H1 (cell line): Measurements from ENCODE around the gene CD244. TPM values are rescaled to one million over a fixed set of nuclear protein-coding genes. Genes with fewer than 3 reads are reported as not detected.

ENCODE experiments used
- CTCF ChIA-PET: fragments of 300-600 bp; sonication (Branson Sonifier 250); formaldehyde crosslinking; loops from one replicate; lab custom pipeline; 2021; ENCODE audit not compliant: partially characterized antibody; lab: Charles Lee
- POLR2A ChIA-PET: fragments of 300-600 bp; sonication (Branson Sonifier 250); formaldehyde crosslinking; loops from one replicate; lab custom pipeline; 2021; ENCODE audit warnings: inconsistent platforms; ENCODE audit not compliant: partially characterized antibody; lab: Charles Lee
- DNase-seq, 2 experiments: peaks; one replicate each; pipeline versions ENCODE4 v3.0.0 to v3.0.0-alpha.2; 2010 to 2022; ENCODE audit warnings: low spot score in 2 of 2, low read depth in 1 of 2, mixed read lengths in 1 of 2
- FAIRE-seq: peaks from 2 replicates; lab custom pipeline; 2011; peaks lifted over from hg19 to GRCh38; lab: Jason Lieb, UNC
- H2AFZ ChIP-seq: 2 replicates; pipeline ENCODE4 v1.8.1; 2012; ENCODE audit warnings: low read length, inconsistent platforms
- H2AK5ac ChIP-seq: 2 replicates; pipeline ENCODE4 v1.6.1; 2013; ENCODE audit warnings: low read depth, low read length
- H2BK120ac ChIP-seq: replicated peaks from 2 replicates; pipeline ENCODE3; 2013; ENCODE audit warnings: low read depth, low read length, inconsistent platforms
- H2BK12ac ChIP-seq: 2 replicates; pipeline ENCODE4 v1.6.1; 2013; ENCODE audit warnings: low read depth, low read length
- H2BK15ac ChIP-seq: 2 replicates; pipeline ENCODE4 v1.6.1; 2013; ENCODE audit warnings: low read length
- H2BK20ac ChIP-seq: 2 replicates; pipeline ENCODE4 v1.6.1; 2013; ENCODE audit warnings: low read length
- H2BK5ac ChIP-seq: 2 replicates; pipeline ENCODE4 v1.6.1; 2013; ENCODE audit warnings: low read depth, low read length
- H3K14ac ChIP-seq: 2 replicates; pipeline ENCODE4 v1.6.1; 2013; ENCODE audit warnings: inconsistent platforms; ENCODE audit not compliant: insufficient read length
- H3K18ac ChIP-seq: 2 replicates; pipeline ENCODE4 v1.6.1; 2013; ENCODE audit warnings: low read length; ENCODE audit errors: extremely low read depth
- H3K23ac ChIP-seq: 2 replicates; pipeline ENCODE4 v1.6.1; 2013; ENCODE audit warnings: inconsistent platforms; ENCODE audit not compliant: insufficient read length
- H3K23me2 ChIP-seq: 2 replicates; pipeline ENCODE4 v1.6.1; 2013; ENCODE audit warnings: low read depth, low read length
- H3K27ac ChIP-seq: 2 replicates; pipeline ENCODE4 v1.6.1; 2011; ENCODE audit warnings: low read depth, low read length, inconsistent platforms
- H3K27me3 ChIP-seq, 4 experiments: replicated peaks in 1 of 4; 1 replicate in 1 of 4; 2 replicates in 3 of 4; pipeline versions ENCODE4 v1.6.1 to v1.8.1; 2011 to 2013; ENCODE audit warnings: low read length in 3 of 4, mild to moderate bottlenecking in 3 of 4, inconsistent platforms in 2 of 4, mixed read lengths in 2 of 4, moderate library complexity in 1 of 4; ENCODE audit not compliant: control insufficient read depth in 3 of 4, insufficient read depth in 3 of 4; ENCODE audit errors: extremely low read depth in 1 of 4
- H3K36me3 ChIP-seq, 4 experiments: 2 replicates each; pipeline versions ENCODE4 v1.6.1 to v1.8.1; 2011 to 2013; ENCODE audit warnings: mild to moderate bottlenecking in 4 of 4, low read length in 3 of 4, moderate library complexity in 2 of 4, control low read depth in 1 of 4, inconsistent platforms in 1 of 4; ENCODE audit not compliant: insufficient read depth in 4 of 4, control insufficient read depth in 2 of 4
- H3K4ac ChIP-seq: replicated peaks from 2 replicates; pipeline ENCODE3; 2013; ENCODE audit warnings: low read length, low read depth, mixed read lengths, inconsistent platforms; ENCODE audit not compliant: insufficient read length
- H3K4me1 ChIP-seq, 4 experiments: replicated peaks in 1 of 4; 1 replicate in 1 of 4; 2 replicates in 3 of 4; pipeline versions ENCODE4 v1.6.1 to v1.8.1; 2011 to 2013; ENCODE audit warnings: low read length in 3 of 4, inconsistent platforms in 2 of 4, mixed read lengths in 1 of 4; ENCODE audit not compliant: insufficient read depth in 4 of 4, control insufficient read depth in 3 of 4
- H3K4me2 ChIP-seq, 2 experiments: 2 replicates each; pipeline versions ENCODE4 v1.6.1 to v1.8.1; 2011 to 2013; ENCODE audit warnings: low read depth in 2 of 2, low read length in 2 of 2, control low read depth in 1 of 2, inconsistent platforms in 1 of 2, mild to moderate bottlenecking in 1 of 2; ENCODE audit not compliant: insufficient read depth in 1 of 2
- H3K4me3 ChIP-seq, 4 experiments: fragments of 200-600, 300-600 bp in 1 of 4; sonication (generic), shearing (Covaris generic), sonication (Bioruptor Twin) in 1 of 4; 2 replicates each; pipeline versions ENCODE4 v1.5.1 to v1.8.1; 2011 to 2016; ENCODE audit warnings: low read length in 4 of 4, low read depth in 3 of 4, control low read depth in 2 of 4, inconsistent platforms in 2 of 4, mild to moderate bottlenecking in 2 of 4, mixed read lengths in 1 of 4, moderate library complexity in 1 of 4; ENCODE audit not compliant: insufficient read depth in 2 of 4; ENCODE audit errors: extremely low read depth in 1 of 4
- H3K56ac ChIP-seq: replicated peaks from 2 replicates; pipeline ENCODE3; 2013; ENCODE audit warnings: low read depth, mild to moderate bottlenecking, mixed read lengths, low read length, inconsistent platforms; ENCODE audit not compliant: insufficient read length
- H3K79me1 ChIP-seq: 2 replicates; pipeline ENCODE4 v1.6.1; 2013; ENCODE audit warnings: low read depth, low read length, control low read depth
- H3K79me2 ChIP-seq, 2 experiments: 2 replicates each; pipeline versions ENCODE4 v1.6.1 to v1.8.1; 2012 to 2013; ENCODE audit warnings: low read length in 2 of 2, mild to moderate bottlenecking in 2 of 2, inconsistent platforms in 1 of 2; ENCODE audit not compliant: insufficient read depth in 2 of 2, control insufficient read depth in 1 of 2
- H3K9ac ChIP-seq, 4 experiments: replicated peaks in 1 of 4; 1 replicate in 1 of 4; 2 replicates in 3 of 4; pipeline versions ENCODE4 v1.6.1 to v1.8.1; 2011 to 2013; ENCODE audit warnings: low read depth in 3 of 4, low read length in 3 of 4, control low read depth in 2 of 4, mild to moderate bottlenecking in 2 of 4, moderate library complexity in 2 of 4, inconsistent platforms in 1 of 4; ENCODE audit errors: extremely low read depth in 1 of 4
- H3K9me3 ChIP-seq, 2 experiments: 2 replicates each; pipeline versions ENCODE4 v1.6.1 to v1.8.1; 2012 to 2013; ENCODE audit warnings: mild to moderate bottlenecking in 2 of 2, moderate library complexity in 2 of 2, control low read depth in 1 of 2, inconsistent platforms in 1 of 2, low read depth in 1 of 2, low read length in 1 of 2, mixed read lengths in 1 of 2; ENCODE audit not compliant: insufficient read depth in 2 of 2
- H4K20me1 ChIP-seq, 2 experiments: replicated peaks in 1 of 2; 2 replicates each; pipeline versions ENCODE3 to v1.8.1; 2011 to 2013; ENCODE audit warnings: inconsistent platforms in 2 of 2, low read length in 2 of 2, mild to moderate bottlenecking in 1 of 2; ENCODE audit not compliant: insufficient read depth in 2 of 2, control insufficient read depth in 1 of 2
- H4K5ac ChIP-seq: 2 replicates; pipeline ENCODE4 v1.6.1; 2013; ENCODE audit warnings: low read length, low read depth, mixed read lengths, inconsistent platforms; ENCODE audit not compliant: insufficient read length
- H4K8ac ChIP-seq: 2 replicates; pipeline ENCODE4 v1.8.0; 2013; ENCODE audit warnings: mild to moderate bottlenecking, moderate library complexity, low read length, inconsistent platforms; ENCODE audit not compliant: insufficient read depth; ENCODE audit errors: extremely low read depth
- H4K91ac ChIP-seq: replicated peaks from 2 replicates; pipeline ENCODE3; 2013; ENCODE audit warnings: low read length, mixed read lengths, inconsistent platforms; ENCODE audit not compliant: insufficient read length
- BRCA1 ChIP-seq: IDR thresholded peaks from 2 replicates; pipeline ENCODE4 v1.6.1; 2012; ENCODE audit warnings: low read depth, low read length, improper control_type of control experiment
- CHD2 ChIP-seq: IDR thresholded peaks from 2 replicates; pipeline ENCODE4 v1.6.1; 2012; ENCODE audit warnings: low read length, improper control_type of control experiment
- TEAD4 ChIP-seq: IDR thresholded peaks from 2 replicates; pipeline ENCODE4 v1.6.1; 2012; ENCODE audit warnings: low read depth, low read length, inconsistent platforms, mixed read lengths
- WGBS, 2 experiments: shearing (Covaris generic) in 1 of 2; methylation state at CpG; one replicate each; pipeline versions ENCODE4 v1.1.6 to v1.1.7; 2013 to 2015; ENCODE audit warnings: low lambda C conversion rate in 2 of 2, mixed read lengths in 2 of 2, inconsistent platforms in 1 of 2, low coverage in 1 of 2, missing lambda C conversion rate in 1 of 2; ENCODE audit not compliant: insufficient replicate concordance in 2 of 2, insufficient coverage in 1 of 2, insufficient read length in 1 of 2; ENCODE audit errors: extremely low coverage in 1 of 2, missing lambda C conversion rate in 1 of 2; 5-methylcytosine and 5-hydroxymethylcytosine counted together
- polyA plus RNA-seq, 7 experiments: library from polyadenylated mRNA; depleted of rRNA in 3 of 7; stranded (reverse) in 5 of 7; unstranded in 2 of 7; fragments of >200 nt in 5 of 7; fragments of 200-250 nt in 2 of 7; gene quantifications; 1 replicate in 5 of 7; 2 replicates in 1 of 7; 4 replicates in 1 of 7; pipeline versions ENCODE4 v1.2.1 to v1.2.3, GENCODE V29; 2011 to 2013; ENCODE audit warnings: missing spikeins in 2 of 7, mixed read lengths in 2 of 7
- total RNA-seq: library from RNA; stranded (reverse); fragmentation: NEBNext Ultra II Directional; extraction: Animal tissue kit (Norgen Biotek cat#: 25700); gene quantifications from 2 replicates; pipeline ENCODE4 v1.2.1, GENCODE V29; 2021

The CD244 gene
- total and polyA plus RNA-seq, 2 of the 8 experiments (the other 6 are each of a cell fraction or from before 2014, with no cell fraction given): not detected

- no peaks in the 10 kb centered on the region for H3K36me3 ChIP-seq
- H3K4me1 ChIP-seq: no peaks in the 10 kb centered on the region
- H3K9ac ChIP-seq: no peak overlapping the region
- no peak overlapping the region for H2BK15ac ChIP-seq
- H2BK5ac ChIP-seq: no peak overlapping the region
- H3K4me3 ChIP-seq: no peak overlapping the region
- TF ChIP-seq CHD2 (no peak), TEAD4 (no peak), BRCA1 (no peak)
- no peak for FAIRE-seq
- no peaks in the 10 kb centered on the region for H3K79me2 ChIP-seq
- DNase-seq: no peak
- ChIA-PET CTCF (interaction anchor here (1.1 to 10.7 kb wide), 9 partner anchors 9 to 162 kb away, joined by 3 to 80 read pairs (median 3); no protein-coding TSS in a partner anchor), POLR2A (interaction anchor here (1.1 to 1.9 kb wide), 2 partner anchors 9 to 13 kb away, joined by 3 to 5 read pairs; no protein-coding TSS in a partner anchor)
- no peak overlapping the region for H3K14ac ChIP-seq
- no peaks in the 10 kb centered on the region for H3K27me3 ChIP-seq
- no peak overlapping the region for H3K56ac ChIP-seq
- H3K4ac ChIP-seq: no peak overlapping the region
- no peak overlapping the region for H3K27ac ChIP-seq
- no peaks in the 10 kb centered on the region for H3K23me2 ChIP-seq
- H4K20me1 ChIP-seq: no peaks in the 10 kb centered on the region
- H3K9me3 ChIP-seq: no peaks in the 10 kb centered on the region
- H4K5ac ChIP-seq: no peak overlapping the region
- H3K18ac ChIP-seq: no peak overlapping the region
- no peak overlapping the region for H2AK5ac ChIP-seq
- no peaks in the 10 kb centered on the region for H3K79me1 ChIP-seq
- H4K91ac ChIP-seq: no peak overlapping the region
- no peak overlapping the region for H3K23ac ChIP-seq
- H3K4me2 ChIP-seq: no peak overlapping the region
- H2BK120ac ChIP-seq: no peak overlapping the region
- no peak overlapping the region for H2BK20ac ChIP-seq
- WGBS, 2 experiments: 90% methylated on average over 13 of the region's 13 CpGs; no CpG with 5 or more reads in 1 of the 2 experiments
- H2AFZ ChIP-seq: no peak overlapping the region
- no peak overlapping the region for H4K8ac ChIP-seq
- no peak overlapping the region for H2BK12ac ChIP-seq
Measured at GRCh38 chr1:160789702-160790611, 72.7 kb downstream of the CD244 start.
